ENCODE data around the gene LHPP.

GRCh38 chr10:124577651-124578050, 116.0 kb downstream of the LHPP start:
- TF ChIP-seq CTCF (conservative IDR thresholded peaks at IDR 0.05): no peak
- TF ChIP-seq EZH2 (IDR thresholded peaks at IDR 0.05; ENCODE audit: low read depth): no peak
